Activated T-cell treated with anti-CD3 and anti-CD28 coated beads for 24 hours (primary cell): ENCODE results near the gene ZNF469.

ENCODE experiments used
- DNase-seq: peaks from one replicate; pipeline ENCODE4 v3.0.0-alpha.2; 2020; ENCODE audit warnings: low read depth

Gene ZNF469

GRCh38 chr16:88428616-88429386, 46.0 kb downstream of the ZNF469 start:
- no peak for DNase-seq

- no peak for DNase-seq
Observed at GRCh38 chr16:88429387-88430184, 46.8 kb downstream of the ZNF469 start.

- DNase-seq: no peak
Observed at GRCh38 chr16:88430185-88430523, 47.4 kb downstream of the ZNF469 start.

GRCh38 chr16:88430524-88431446, 48.0 kb downstream of the ZNF469 start:
- DNase-seq: no peak

- DNase-seq: no peak
Observed at GRCh38 chr16:88431651-88432050, 48.9 kb downstream of the ZNF469 start.

- DNase-seq: no peak
Observed at GRCh38 chr16:88432174-88432573, 49.4 kb downstream of the ZNF469 start.
